Stimulated activated CD4-positive, alpha-beta T cell treated with anti-CD3 and anti-CD28 coated beads, TNF-alpha, amount 100 ng/mL, for 24 hours (primary cell): Measurements from ENCODE around the gene GRID1.
"Not testable (repeated sequence)": the region's sequence is repeated elsewhere in the genome, so short reads cannot be mapped to it uniquely, and the experiment has no call there.

Experiments used
- DNase-seq, 3 experiments: peaks; one replicate each; pipeline ENCODE4 v3.0.0-alpha.2; 2020; ENCODE audit warnings: low read depth in 3 of 3

GRID1 gene

DNA sequence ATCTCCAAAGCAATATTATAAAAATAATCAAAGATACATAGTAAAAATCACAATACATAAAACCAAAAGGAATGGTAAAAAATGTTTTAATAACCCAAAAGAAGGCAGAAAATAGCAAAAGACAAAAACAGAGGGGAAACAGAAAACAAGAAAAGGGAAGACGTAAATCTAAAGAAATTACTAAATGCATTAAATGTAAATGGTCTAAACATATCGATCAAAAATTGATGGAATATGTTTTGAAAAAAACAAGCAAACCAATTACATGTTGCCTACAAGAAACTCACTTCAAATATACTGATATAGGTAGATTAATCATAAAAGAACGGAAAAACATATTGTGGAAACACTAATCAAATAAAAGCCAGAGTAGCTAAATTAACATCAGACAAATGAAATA is 369.1 kb downstream of the GRID1 start:
- DNase-seq = no peak

DNA sequence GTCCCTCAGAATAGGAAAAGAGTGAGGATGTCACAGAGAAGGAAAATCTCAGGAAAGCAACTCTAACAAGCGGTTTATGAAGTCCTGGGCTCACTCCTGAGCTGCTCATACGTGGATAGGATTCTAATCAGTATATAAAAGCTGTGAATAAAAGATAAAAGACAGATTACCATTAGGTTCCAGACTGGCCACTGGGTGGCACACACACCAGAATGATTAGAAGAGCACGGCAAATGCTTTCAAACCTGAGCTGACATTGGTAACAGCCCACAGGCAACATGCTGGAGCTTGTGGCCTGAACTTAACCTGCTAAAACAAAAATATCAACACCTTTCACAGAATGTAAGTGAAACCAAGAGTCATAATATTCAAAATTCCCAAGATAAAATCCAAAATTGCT is 370.8 kb downstream of the GRID1 start:
- DNase-seq = peak in 1 of 3 experiments; percentile 21

DNA sequence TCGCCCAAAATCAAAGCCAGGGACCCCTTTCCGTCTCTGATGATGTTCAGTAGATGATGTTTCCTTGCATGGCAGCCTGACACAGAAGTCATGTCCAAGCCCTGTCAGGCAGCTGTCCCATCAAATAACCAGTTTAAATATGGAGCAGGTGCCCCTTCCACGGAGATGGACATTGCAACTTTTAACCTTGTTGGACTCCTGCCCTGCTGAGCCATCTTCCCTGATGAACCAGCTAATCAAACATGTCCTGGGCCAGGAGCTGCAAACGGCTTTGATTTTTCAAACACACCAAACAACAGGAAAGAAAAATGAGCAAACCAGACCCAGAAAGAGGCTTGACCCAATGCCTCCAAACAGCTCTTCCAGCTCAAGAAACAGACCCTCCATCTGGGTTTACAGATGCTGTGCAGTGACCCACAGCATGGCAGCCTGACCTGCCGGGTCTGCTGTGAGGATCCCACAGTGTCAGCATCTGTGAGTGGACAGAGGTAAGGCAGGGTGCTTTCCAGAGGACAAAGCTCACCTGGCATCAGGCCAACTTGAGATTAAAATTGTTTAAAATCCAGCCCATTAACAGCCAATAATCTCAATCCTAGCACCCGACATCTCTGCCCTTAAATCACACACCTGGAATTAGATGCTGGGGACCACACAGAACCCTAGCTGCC is 372.6 kb downstream of the GRID1 start:
- no peak for DNase-seq

DNA sequence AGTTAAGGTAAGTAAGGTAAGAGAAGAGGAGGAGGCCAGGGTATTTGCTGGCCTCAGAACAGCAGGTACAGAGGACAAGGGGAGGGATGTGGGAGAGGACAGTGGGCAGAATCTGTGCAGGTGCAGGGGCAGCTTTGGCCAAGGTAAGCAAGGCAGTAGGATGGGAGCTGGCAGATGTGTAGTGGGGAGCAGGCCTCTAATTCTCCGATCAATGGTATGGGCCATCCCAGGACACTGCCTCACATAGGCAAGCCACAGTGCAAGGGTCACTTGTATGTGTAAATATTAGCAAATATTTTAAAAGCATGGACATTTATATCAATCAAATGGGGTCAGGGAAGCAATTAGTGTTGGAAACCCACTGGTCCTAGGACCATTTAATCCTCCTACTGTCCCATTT is 373.5 kb downstream of the GRID1 start:
- no peak for DNase-seq

GRCh38 chr10:85992324-85992723 is 374.3 kb downstream of the GRID1 start:
- DNase-seq = no peak

- DNase-seq = no peak
Measured at GRCh38 chr10:85986777-85987176, 379.8 kb downstream of the GRID1 start.

GRCh38 chr10:85983051-85983450 is 383.5 kb downstream of the GRID1 start:
- no peak for DNase-seq

GRCh38 chr10:85979598-85979997 is 387.0 kb downstream of the GRID1 start:
- DNase-seq = no peak

DNA sequence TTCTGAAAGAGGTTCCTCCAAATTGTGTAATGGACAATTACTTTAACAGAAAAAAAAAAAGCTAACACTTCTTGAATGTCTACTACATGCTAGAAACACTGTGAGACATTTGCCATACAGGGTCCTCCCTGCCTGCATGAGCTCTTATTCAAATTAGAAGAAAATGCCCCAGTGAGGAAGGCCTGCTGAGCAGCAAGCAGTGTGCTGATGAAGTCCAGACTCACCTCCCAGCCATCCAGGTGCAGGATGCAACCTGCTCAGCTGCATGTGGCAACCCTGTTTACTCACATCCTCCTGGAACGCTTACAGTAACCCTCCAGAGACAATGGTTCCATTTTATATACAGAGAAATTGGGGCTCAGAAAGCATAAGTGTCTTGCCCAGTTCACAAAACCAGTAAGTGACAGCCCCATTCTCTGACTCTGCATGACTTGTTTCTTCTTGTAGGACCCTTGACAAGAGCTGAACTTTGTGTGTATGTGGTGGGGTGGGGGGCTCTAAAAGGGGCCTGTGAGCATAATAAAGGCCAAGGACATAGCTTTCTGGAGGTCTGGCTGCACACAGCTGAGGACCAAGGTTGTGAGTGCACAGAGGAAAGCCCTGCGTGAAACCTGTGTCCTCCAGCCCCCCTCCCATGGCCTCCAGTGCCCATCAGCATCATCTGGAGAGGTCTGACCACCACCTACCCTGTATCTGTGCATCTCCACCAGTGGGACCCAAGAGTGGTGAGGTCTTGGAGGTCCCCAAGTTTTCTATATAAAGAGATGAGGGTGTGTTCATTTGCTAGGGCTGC is 387.8 kb downstream of the GRID1 start:
- no peak for DNase-seq

GRCh38 chr10:85977642-85978041 is 389.0 kb downstream of the GRID1 start:
- no peak for DNase-seq

GRCh38 chr10:85976267-85976793 is 390.3 kb downstream of the GRID1 start:
- no peak for DNase-seq

DNA sequence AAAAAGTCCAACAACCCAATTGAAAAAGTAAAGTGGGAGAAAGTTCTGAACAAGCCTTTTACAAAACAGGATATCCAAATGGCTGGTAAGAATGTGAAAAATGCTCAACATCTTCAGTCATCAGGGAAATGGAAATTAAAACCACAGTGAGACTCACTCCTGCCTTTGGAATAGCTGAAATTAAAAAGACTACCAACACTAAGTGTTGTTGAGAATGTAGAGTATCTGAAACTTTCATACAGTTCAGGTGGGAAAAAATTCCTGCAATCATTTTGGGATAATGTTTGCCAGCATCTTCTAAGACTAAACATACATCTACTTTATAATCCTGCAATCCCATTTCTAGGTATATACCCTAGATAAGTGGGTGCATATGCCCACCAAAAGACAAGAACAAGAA is 395.1 kb downstream of the GRID1 start:
- DNase-seq = no peak

GRCh38 chr10:85967594-85967993 is 399.0 kb downstream of the GRID1 start:
- DNase-seq = no peak

- no peak for DNase-seq
Measured at GRCh38 chr10:85961479-85962067, 405.0 kb downstream of the GRID1 start.

DNA sequence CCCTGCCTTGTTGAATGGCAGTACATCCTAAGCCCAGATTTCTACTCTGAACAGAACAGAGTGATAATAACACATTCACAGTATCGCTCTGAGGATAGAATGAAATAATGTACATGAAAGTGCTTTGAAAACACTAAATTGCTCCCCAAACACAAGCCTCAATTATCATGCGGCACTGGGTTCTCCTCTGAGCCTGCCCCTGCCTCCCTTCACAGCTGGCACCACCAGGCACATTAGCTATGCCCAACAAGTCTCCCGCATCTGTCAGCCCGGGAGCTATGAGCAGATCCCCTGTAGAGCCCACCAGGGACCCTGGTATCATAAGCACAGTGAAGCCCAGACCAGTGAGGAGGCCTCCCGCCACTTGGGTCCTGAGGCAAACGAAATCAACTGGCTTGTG is 405.5 kb downstream of the GRID1 start:
- DNase-seq = no peak

DNA sequence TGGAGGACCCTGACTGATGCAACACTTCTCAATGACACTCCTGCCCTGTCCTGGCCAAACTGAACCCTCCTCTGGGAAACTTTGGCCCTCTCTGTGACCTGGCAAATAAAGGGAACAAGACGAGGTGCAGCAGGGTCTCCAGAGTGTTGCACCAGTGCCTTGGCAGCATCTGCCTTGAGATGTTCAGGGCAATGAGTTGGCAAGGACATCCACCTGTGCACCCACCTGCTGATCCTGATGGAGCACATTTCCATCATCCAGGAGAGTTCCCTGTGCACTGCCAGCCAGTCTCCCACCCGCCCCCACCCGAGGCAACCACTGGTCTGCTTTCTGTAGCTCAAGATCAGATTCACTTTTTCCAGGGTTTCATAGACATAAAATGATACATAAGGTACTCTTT is 407.4 kb downstream of the GRID1 start:
- DNase-seq = no peak

GRCh38 chr10:85950921-85951320 is 415.7 kb downstream of the GRID1 start:
- DNase-seq = no peak

DNA sequence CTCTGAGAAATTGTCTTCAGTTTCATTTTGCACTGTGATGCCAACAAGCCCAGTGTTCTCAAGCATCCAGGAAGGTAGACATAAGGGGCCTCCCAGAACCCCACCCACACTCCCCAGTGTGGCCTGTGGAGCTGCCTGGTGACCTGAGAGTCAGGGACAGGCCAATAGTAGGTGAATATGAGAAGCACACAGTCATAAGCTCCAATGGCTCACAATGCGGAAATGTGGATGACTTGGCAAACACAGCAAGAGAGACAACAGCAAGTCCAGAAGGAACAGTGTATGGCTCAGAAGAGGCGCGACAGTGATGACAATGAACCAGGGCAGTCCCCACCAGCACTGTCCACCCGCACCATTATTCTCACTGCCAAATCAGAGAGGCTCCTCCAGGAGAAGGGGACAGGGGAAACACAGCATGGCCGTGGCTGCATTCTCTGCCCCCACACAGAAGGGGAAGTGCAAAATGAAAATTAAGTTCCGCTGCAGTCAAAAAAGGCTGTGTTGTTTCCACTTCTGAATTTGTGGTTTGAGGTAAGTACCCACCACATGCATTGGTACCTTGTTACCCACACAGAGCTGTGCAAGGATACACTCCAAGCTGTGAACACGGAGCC is 419.8 kb downstream of the GRID1 start:
- no peak for DNase-seq

DNA sequence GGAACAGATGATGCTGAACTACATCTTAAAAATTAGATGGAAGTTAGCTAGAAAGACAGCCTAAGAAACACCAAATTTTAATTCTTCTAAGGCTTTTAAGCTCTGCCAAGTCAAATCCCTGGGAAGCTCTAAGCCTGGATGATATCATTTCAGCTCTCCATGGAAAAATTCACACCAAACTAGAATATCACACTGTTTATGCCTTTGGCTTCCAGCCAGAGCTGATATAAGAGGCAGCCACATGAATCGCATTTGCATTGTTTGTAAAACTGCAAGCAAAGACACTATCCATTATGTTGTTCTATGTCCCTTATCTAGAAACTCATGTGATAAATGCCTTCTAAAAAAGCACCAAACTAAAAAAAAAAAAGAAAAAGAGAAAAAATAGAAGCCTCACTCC is 430.4 kb downstream of the GRID1 start:
- no peak for DNase-seq

DNA sequence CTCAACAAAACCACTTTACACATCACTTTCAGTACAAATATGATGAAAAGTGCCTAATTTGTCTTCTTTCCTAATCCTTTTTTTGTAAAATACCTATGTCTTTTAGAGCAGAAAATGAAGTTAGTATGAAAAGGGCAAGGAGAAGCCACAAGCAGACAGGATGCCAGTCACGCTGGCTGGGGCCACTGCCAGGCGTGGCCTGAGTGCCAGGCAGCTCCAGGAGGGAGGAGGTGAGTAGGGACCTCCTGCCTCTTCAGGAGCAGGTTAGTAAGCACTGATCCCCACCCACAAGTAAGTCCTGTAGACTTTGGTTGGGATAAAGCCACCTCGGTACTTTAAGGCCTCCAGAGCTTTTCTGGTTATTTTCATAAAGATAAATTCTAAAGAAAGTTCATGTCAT is 432.0 kb downstream of the GRID1 start:
- no peak for DNase-seq

DNA sequence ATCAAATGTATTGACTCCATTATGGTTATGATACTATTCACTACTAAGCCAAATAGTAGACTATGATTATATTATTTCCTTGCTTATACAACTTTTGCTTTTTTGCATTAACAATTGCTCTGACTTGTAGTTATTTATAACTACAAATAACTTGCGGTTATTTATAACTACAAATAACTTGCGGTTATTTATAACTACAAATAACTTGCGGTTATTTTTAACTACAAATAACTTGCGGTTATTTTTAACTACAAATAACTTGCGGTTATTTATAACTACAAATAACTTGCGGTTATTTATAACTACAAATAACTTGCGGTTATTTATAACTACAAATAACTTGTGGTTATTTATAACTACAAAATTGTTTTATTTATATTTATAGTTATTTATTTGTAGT is 436.6 kb downstream of the GRID1 start:
- not testable (repeated sequence) for DNase-seq

DNA sequence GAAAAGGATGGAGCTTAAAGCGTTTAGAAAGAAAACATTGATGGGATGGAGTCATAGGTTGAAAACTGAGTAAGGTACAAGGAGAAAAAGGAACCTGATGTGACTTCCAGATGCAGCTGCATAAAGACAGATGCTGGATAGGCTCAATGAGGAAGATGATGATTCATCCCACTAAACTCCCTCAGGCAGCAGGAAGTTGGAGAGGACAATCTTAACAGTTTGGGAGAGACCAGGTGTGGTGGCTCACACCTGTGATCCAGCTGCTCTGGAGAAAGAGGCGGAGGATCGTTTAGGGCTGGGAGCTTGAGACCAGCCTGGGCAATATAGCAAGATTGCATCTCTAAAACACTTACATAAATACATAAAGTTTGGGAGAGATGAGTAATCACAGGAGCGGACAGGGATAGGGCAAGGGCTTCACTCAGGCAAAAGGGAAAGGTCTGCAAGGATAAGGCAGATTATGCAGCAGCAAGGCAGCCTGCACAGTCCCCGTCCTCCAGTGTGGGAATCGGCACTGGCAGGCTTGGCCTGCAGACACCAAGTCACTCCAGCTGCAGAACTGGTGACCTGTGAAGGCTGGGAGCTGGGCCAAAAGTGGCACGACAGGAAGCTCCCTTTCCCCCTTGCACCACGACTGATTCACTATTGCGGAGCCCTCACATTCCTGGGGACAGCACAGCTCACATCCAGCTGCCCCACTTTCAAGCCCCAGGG is 438.5 kb downstream of the GRID1 start:
- DNase-seq = no peak
